Activated CD4-positive, alpha-beta T cell treated with anti-CD3 and anti-CD28 coated beads, Interleukin-2, amount 50 U/mL, for 1 hour (primary cell): ENCODE results near the gene WFIKKN1.

ENCODE experiments used
- DNase-seq: peaks from one replicate; pipeline ENCODE4 v3.0.0-alpha.2; 2020

WFIKKN1 gene

GRCh38 chr16:659618-660017 is 28.8 kb downstream of the WFIKKN1 start:
- DNase-seq = no peak

- no peak for DNase-seq
Observed at GRCh38 chr16:660132-660458, 29.3 kb downstream of the WFIKKN1 start.

GRCh38 chr16:660459-661183 is 29.8 kb downstream of the WFIKKN1 start:
- DNase-seq = peak; percentile 65

- DNase-seq = no peak
Observed at GRCh38 chr16:661184-661821, 30.5 kb downstream of the WFIKKN1 start.

- DNase-seq = no peak
Observed at GRCh38 chr16:662095-662494, 31.3 kb downstream of the WFIKKN1 start.

- DNase-seq = no peak
Observed at GRCh38 chr16:662597-662996, 31.8 kb downstream of the WFIKKN1 start.

- no peak for DNase-seq
Observed at GRCh38 chr16:666572-666971, 35.8 kb downstream of the WFIKKN1 start.

- no peak for DNase-seq
Observed at GRCh38 chr16:667113-667779, 36.5 kb downstream of the WFIKKN1 start.

GRCh38 chr16:667780-668518 is 37.2 kb downstream of the WFIKKN1 start, which contains the start of gene RHOT2:
Gene RHOT2 (plus strand): TSS chr16:668132. CDS start chr16:668200, 68 bp downstream.
- peak; percentile 89 for DNase-seq

- DNase-seq = no peak
Observed at GRCh38 chr16:668519-669171, 37.9 kb downstream of the WFIKKN1 start.

GRCh38 chr16:669666-670065 is 38.9 kb downstream of the WFIKKN1 start:
- no peak for DNase-seq

GRCh38 chr16:670485-671352 is 39.9 kb downstream of the WFIKKN1 start:
- no peak for DNase-seq

GRCh38 chr16:671353-672131 is 40.8 kb downstream of the WFIKKN1 start:
- no peak for DNase-seq

- no peak for DNase-seq
Observed at GRCh38 chr16:672371-672770, 41.6 kb downstream of the WFIKKN1 start.

GRCh38 chr16:672851-673250 is 42.1 kb downstream of the WFIKKN1 start:
- DNase-seq = no peak

- no peak for DNase-seq
Observed at GRCh38 chr16:673399-673991, 42.7 kb downstream of the WFIKKN1 start.

GRCh38 chr16:674214-674881 is 43.6 kb downstream of the WFIKKN1 start:
- DNase-seq = no peak

- no peak for DNase-seq
Observed at GRCh38 chr16:674968-675883, 44.4 kb downstream of the WFIKKN1 start, which contains the start of gene RHBDL1. Gene RHBDL1 (plus strand): TSS chr16:675671. CDS start chr16:675791, 120 bp downstream.
